AG09309 (cell line): ENCODE data around the gene ZDHHC13.
A peak's percentile ranks its signal among the peaks of the same experiment; 100 is the strongest.

Experiments
- DNase-seq: peaks from one replicate; pipeline ENCODE4 v3.0.0-alpha.2; 2010; ENCODE audit warnings: low read depth
- H3K4me3 ChIP-seq: 2 replicates; pipeline ENCODE4 v1.5.1; 2011; ENCODE audit warnings: mild to moderate bottlenecking, low read depth, low read length, moderate library complexity; ENCODE audit not compliant: control insufficient read depth
- CTCF ChIP-seq: IDR thresholded peaks from 2 replicates; pipeline ENCODE4 v1.5.1; 2011; ENCODE audit warnings: mild to moderate bottlenecking, low read depth, low read length, inconsistent platforms; ENCODE audit not compliant: insufficient read depth, control insufficient read depth; ENCODE audit errors: missing control alignments

The ZDHHC13 gene

DNA sequence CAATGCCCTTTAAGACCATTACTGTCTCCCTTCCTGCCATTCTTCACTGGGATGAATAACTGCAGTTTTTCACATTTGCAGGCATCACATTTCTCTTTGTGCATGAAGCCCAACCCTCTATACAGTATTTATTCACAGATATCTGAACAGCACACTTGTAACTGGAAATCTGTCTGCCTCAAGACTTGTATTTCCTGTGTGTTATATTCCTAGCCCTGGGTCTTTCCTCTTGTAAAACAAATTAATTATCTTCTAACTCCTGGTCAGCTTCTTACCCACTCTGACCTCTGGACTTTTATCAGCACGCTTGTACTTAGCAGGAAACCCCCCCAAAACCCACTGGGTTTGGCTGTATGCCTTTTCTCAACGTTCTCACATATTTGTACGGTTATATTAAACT, 82.8 kb downstream of the ZDHHC13 start:
- H3K4me3 ChIP-seq = no peak overlapping the region
- DNase-seq = no peak
- no peak for TF ChIP-seq CTCF

DNA sequence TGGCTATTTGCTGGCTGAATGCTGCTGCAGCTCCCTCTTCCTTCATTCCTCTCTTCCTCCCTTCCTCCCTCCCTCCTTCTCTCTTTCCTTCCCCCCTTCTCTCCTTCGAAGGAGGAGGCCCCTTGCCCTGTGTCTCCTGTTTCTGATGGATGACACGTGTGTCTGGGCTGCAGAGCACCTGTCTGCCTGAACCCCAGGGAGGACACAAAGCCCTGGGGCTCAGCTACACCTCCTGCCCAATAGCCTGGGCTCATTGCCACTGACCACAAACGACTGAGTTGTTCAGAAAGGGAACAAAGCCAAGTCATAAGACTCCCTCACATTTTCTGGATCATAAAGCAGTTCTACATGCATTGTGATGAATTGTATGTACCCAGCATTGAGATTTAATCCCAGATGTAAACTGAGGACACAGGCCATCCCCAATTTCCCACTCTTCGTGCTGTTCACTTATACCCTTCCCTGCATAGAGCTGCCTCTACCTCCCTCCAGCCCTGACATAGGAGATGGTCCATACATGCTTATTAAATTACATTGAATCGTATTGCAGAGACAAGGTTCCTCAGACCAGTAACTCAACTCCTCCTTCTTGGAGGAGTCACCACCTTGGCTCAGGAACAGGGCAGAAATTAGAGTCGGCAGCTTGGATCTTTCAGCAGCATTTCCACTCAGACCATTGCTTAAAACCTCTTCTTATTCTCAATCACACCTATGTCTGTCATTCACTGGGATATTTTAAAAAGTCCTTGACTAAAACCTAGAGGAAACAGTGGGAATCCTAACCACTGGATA, 83.6 kb downstream of the ZDHHC13 start:
- TF ChIP-seq CTCF = no peak
- DNase-seq = peak; percentile 18
- H3K4me3 ChIP-seq = no peak overlapping the region

DNA sequence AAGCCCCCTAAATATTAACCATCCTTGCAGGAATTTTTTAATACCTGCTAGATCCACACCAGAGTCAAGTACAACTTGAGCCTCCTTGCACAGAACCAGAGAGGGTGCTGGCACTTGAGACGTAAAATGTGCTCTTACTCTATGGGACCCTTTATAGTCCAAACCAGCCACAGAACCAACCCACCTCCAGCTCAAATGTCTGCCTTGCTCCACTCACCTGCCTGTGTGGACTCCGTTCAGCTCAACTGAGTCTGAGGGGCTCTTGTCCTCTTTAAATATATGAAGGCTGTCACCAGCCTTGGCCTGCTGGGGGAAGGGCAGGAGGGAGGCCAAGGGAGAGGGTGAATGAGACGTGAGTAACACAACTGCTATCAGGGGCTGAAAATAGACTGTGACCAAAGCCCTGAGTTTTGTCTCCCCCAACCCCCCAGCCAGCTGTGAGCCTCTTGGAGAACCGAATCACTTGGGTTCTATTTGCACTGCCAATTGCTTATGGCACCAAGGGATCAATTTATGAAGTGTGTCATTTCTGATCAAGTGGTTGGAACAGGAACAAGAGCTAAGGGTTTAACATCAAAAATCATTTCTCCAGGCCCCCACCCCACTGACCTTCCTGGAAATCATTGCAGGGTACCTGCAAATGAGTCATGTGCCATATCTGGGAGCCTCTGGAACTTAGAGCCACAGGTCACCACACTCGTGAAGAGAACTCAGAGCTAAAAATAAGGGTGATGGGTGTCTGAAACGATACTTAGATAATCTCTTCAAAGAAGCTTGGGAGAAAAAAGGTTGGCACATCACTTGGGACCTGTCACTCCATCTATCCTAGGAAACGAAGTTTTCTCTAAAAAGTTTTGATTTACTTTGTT, 85.0 kb downstream of the ZDHHC13 start, which contains the start of gene CSRP3:
CSRP3 (minus strand) TSS at position 247 of the 869 bp plus-strand sequence. CDS start 9,535 bp downstream, outside the sequence.
- DNase-seq = no peak
- no peak for TF ChIP-seq CTCF
- H3K4me3 ChIP-seq = no peak within 1 kb of the TSS

- no peak for DNase-seq
- no peak for TF ChIP-seq CTCF
Measured at GRCh38 chr11:19204836-19205235, 87.9 kb downstream of the ZDHHC13 start.

GRCh38 chr11:19208181-19208580, 91.2 kb downstream of the ZDHHC13 start:
- H3K4me3 ChIP-seq = no peak overlapping the region
- no peak for TF ChIP-seq CTCF
- no peak for DNase-seq

More at GRCh38 chr11:19204836-19205235, 87.9 kb downstream of the ZDHHC13 start:
- no peak overlapping the region for H3K4me3 ChIP-seq

GRCh38 chr11:19208959-19209546, 92.1 kb downstream of the ZDHHC13 start:
- TF ChIP-seq CTCF = no peak
- no peak overlapping the region for H3K4me3 ChIP-seq
- no peak for DNase-seq
